Glomerular endothelial cell (primary cell): ENCODE results near the gene CALHM5. TPM values are rescaled to one million over a fixed set of nuclear protein-coding genes. Genes with fewer than 3 reads are reported as not detected.

Experiments used
- DNase-seq: peaks from one replicate; pipeline ENCODE4 v3.0.0-alpha.2; 2011; ENCODE audit warnings: low read depth, low spot score; ENCODE audit errors: extremely low read depth
- total RNA-seq: library from RNA; depleted of rRNA; stranded (reverse); fragments of >200 nt; gene quantifications from 2 replicates; pipeline ENCODE4 v1.2.3, GENCODE V29; 2015

Gene CALHM5
- total RNA-seq, 1 donor from 2014 or later, result 4.8 TPM

DNA sequence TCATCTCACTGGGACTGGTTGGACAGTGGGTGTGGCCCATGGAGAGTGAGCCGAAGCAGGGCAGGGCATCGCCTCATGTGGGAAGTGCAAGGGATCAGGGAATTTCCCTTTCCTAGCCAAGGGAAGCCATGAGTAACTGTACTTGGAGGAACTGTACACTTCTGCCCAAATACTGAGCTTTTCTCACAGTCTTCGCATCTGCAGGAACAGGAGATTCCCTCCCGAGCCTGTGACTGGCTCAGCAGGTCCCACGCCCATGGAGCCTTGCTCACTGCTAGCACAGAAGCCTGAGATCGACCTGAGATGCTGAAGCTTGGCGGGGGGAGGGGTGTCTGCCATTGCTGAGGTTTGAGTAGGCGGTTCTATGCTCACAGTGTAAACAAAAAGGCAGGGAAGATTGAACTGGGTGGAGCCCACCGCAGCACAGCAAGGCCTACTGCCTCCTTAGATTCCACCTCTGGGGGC, 10.4 kb upstream of the CALHM5 start:
- DNase-seq, result no peak

DNA sequence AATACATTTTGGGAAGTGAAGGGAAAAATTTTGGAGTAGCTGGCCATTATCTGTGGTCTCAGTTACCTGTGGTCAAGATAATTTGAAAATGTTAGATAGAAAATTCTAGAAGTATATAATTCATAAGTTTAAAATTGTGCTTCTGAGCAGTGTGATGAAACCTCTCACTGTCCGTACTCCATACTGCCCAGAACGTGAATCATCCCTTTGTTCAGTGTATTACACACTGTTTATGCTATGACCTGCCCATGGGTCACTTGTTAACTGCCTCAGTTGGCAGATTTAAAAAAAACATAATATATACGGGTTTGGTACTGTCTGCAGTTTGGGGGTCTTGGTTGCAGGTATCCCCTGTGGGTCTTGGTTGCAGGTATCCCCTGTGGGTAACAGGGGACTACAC, 4.1 kb upstream of the CALHM5 start:
- no peak for DNase-seq

DNA sequence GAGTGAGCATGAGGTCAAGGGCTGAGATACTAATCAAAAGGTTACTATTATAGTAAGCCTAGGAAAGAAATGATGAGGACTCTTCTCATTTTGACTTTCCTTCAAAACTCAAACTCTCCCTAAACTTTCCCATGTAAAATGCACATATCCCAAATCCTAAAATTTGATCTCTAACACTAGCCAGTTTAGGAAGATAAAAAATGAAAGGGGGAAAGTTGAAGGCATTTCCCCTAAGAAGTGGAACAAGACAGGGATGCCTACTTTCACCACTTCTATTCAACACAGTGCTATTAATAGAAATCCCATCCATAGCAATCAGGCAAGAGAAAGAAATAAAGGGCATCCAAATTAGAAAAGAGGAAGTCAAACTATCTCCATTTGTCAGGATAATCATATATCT, 2.9 kb upstream of the CALHM5 start:
- no peak for DNase-seq

DNA sequence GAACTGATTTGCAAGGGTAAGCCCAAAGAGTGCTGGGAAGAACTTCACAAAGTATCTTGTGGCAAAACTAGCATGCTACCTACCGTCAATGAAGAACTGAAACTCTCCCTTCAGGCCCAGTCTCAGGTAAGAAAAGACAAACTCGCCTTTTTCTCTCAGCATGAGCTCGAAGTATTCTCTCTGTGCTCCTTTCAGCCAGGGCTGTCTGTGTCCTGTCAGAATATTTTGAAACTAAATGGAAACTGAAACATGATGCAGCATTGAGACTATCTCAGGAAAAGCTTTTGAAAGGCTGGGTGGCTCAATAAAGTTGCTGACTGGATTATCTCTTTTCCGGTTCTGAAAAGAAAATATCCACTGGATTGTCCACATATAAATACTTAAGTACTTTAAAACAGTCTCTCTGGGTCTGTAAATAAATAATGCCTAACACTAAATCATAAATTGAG, 696 bp downstream of the CALHM5 start:
- no peak for DNase-seq

DNA sequence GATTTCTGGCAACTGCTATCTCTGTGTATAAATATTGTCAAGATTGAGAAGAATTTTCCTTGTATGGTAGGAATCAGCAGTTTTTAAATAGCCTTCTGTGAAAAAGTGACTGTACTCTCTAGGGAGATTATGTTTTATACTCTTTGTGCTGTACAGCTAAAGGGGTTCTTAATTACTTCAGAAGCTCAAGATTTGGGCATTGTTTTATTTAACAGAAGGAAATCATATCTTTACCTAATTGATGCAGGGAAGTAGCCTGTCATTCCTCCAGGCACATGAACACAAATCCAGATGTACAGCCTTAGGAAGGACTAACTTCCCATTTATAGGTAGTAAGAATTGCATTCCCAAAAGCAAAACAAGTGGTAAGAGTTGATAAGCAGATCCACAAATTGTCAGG, 1.3 kb downstream of the CALHM5 start:
- no peak for DNase-seq

DNA sequence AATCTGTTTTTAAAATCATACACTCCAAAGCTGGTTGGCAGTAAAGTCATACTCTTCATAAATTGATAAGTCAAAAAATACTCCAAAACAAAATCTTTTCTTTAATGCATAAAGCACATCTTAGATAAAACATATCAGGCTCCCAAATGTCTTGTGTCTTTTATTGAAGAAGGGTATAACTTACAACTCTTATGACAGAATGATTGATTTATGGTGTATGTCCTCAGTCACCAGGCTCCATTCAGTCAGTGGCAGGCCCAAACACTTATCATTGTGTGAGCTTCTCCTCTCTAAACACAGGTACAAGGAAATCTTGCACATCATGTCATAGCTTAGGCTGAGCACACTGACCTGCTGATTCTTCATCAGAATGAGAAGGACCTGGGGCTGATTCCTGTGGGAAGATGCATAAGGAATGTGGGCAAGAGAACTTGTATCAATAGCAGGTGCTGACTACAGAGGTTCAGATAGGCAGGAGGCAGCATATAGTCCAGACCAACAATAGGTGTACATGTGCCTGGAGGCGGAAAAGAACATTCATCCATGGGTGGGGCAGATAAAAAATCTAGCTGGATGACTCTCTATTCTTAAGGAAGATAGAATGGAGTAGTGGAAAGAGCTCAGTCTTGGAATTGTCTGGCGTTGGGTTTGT, 1.9 kb downstream of the CALHM5 start:
- DNase-seq, result no peak

DNA sequence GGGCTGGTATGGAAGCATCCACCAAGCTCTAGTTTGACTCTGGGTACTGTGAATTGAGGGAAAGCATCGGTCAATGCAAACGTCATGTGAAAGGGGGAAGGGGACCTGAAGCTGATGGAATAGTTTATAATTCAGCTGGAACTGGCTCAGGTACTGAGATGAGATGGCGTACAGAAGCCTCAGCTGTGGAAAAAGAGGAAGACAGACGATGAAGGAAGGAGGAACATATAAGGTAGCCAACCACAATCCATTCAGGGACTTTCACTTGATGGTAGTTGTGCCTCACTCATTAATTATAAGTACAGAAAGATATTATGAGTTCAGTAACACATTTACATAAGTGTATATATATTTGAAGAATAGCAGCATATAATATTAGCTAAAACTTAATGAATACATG, 2.7 kb downstream of the CALHM5 start:
- DNase-seq, result no peak

DNA sequence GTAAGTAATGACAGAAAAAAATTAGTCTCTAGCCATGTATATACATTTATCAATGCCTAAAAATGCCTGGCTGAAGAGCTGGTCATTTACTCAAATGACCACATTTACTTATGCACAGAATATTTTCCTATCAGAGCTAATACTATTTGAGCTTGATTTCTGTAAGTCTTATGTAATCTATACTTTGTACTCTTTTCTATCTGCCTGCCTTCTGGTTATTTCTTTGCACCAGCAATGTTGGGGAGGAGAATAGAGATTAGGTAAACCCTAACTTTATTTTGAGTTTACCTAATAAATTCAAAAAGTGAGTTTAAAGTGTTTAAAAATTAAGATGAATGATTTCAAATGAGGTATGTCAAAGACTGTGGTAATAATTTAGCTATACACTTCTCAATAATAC, 3.7 kb downstream of the CALHM5 start:
- no peak for DNase-seq

DNA sequence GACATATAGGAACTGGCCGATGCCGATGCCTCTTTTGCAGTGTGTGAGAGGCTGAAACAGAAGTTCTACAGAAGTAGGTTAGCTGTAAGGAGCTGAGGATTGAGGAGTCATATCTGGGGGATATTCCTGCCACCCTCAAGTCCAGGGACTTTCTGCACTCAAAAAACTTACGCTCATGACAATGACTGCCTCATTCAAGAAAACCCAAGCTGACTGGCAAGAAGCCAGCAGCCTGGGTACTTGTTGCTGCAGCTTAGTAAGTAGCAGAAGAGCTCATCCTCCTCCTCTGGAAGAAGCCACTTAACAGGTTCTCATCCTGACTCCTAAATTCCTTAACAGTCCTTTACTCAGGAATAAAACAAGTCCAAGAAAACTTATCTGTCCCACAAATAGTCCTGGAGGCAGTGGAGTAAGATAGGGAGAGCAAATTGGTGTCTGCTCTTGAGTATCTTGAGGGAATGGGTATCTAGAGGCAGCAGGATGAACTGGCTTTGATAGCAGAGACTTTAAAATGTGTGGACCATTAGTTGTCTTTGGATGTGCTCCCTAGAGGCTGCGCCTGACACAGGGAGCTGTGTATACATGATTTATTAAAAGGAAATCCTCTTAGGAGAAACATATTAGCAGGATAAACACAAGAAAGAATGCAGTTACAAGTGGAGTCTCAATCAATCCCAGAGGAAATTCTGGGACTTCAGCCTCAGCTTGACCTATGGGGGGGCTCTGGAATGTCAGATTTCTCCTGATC, 7.4 kb downstream of the CALHM5 start:
- no peak for DNase-seq

DNA sequence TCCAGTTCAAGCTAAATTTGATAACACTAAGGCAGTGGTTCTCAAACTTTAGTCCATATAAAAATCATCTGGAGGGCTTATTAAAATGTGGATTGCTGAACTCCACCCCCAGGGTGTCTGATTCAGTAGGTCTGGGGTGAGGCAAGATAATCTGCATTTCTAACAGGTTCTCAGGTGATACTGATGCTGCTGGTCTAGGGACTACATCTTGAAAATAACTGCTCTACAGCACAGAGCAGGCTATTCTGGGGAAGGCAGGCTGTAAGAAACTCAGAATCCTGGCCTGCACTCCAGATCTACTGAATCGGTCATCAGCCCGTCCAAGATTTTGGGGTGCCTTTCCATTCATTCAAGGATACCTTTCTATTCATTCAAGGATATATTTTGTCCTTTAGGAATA, 11.5 kb downstream of the CALHM5 start:
- DNase-seq, result no peak

DNA sequence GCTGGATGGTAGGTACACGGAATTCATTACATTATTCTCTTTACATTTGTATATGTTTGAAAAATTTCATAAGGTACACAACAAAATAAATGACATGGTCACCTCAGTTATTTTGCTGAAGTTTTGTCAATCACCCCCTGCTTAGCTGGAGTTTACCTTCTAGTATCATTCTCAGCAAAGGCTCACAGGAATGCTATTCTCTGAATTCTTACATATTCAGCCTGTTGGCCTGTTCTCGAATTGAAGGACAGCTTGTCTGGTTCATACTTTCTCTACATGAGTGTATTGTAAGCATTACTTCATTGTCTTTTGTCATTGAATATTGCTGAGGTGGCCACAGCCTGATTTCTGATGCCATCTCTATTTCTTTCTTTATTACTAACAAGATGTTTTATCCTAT, 12.8 kb downstream of the CALHM5 start:
- no peak for DNase-seq

DNA sequence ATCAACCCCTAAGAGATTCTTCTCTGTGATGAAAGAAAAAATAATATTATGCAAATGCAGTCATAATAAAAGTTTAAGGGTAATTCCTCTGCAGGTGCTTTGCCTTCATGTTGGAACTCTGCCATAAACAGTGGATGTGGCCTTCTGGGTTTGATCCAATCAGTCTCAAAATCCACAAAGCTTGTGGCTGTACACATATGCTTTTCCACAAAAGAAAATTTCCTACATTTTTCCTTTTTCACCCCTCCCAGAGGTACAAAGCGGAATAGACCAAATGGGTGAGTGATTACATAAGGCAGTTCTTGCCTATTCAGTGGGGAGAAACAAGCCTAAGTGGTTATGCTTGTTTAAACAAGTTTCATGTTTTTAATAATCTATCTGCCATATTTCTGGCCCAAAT, 16.7 kb downstream of the CALHM5 start:
- DNase-seq, result no peak

DNA sequence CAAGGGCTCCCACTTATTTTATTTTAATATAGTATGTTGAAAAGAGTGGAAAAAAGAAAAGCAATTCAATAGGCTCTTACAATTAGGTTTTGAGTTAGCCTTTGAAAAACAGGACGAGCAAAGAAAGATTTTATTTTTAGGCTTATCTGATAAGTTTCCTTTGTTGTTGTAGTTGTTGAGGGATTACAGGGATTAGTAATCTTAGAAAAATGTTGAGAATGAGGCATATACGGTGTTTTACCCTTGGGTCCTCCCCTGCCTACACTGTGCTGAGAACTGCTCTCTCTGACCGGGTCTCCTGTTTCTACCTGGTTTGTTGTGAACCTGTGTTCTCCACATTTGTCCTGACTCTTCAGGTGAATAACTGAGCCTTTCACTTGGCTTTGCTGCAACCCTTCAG, 17.3 kb downstream of the CALHM5 start:
- no peak for DNase-seq

DNA sequence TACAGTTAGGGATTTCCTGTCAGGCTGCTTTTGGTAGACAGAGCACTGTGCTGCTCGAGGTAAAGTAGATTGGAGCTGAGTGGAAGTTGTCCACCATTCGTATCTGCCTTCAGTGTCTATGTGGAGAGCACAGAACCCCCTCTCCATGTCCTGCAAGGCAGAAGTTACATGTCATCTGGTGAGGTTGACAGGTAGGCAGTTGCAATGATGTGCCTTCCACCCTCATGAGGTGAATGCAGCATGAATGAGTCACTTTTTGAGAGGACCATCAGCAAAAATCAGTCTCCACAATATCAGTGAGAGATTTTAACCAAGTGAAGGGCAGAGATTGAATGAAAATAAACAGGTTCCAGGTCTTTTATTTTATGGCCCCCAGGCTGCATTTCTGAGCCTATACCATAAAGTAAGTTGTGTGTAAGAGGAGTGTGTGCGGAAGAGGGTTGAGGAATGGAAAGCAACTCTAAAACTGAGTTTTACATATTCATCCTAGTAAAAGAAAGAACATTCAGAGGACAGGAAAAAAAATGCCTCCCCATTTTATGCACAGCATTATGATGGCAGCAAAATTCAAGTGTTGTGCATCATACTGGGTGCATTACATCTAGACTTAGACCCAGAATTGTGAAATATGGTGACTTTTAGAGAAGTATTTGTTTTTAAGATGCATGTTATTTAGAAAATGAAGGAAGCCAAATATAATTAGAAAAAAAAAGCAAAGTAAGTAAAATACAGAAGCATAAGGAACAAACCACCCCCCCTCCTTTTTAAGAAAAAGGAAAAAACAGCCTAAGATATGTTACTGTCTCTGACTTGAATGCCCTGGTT, 18.2 kb downstream of the CALHM5 start:
- no peak for DNase-seq

DNA sequence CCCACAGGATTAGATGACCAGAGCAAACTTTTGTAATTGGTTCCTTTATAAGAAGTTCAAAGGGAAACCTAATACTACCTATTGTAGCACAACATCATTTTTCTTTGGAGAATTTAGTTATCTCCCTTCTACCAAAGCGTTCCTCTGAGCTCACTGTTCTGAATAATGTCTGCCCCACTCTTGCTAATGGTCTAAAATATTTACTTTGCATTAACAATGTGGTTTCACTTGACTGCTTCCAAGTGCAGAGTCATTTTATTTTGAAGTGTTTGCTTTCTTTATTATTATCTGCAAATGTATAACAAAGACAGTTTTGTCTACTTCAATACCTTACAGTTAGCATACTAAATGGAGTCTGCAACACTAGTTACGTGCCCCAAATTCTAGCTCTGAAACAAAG, 19.0 kb downstream of the CALHM5 start:
- no peak for DNase-seq

DNA sequence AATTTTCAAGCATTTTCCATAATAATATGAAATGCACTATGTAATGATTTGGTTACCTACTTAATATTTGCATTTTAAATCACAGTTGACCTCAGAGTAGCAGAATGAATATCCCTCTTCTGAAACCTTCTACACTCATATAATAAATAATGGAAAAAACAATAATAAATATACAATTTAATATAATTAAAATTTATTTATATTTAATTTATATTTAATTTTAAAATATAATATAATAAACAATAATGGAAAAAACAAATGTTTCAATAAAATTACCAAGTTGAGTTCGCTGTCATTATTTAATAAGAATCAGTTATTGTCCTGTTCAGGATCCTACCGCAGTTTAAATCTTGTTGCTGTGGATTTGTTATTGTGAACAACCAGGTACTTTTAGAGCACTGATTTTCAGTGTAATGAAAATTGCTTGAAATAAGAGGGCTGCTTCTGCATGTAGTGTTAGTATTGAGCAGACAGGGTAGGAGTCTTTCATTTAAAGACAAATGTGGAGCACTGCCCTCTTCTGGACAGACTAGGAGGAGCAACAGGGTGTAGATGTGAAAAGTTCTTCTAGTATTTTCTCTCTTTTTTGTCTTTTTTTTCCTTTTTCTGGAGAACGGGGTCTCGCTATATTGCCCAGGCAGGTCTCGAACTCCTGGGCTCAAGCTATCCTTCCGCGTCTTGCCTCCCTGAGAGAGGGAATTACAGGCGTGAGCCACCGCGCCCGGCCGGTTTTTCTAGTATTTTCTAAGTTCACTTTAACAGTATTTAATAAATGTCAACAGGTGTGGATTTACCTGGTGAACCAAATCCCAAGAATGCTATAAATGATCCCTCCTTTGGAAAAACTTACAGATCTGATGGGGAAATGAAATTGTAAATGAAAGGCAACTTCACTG, 20.5 kb downstream of the CALHM5 start:
- DNase-seq, result peak; percentile 45

DNA sequence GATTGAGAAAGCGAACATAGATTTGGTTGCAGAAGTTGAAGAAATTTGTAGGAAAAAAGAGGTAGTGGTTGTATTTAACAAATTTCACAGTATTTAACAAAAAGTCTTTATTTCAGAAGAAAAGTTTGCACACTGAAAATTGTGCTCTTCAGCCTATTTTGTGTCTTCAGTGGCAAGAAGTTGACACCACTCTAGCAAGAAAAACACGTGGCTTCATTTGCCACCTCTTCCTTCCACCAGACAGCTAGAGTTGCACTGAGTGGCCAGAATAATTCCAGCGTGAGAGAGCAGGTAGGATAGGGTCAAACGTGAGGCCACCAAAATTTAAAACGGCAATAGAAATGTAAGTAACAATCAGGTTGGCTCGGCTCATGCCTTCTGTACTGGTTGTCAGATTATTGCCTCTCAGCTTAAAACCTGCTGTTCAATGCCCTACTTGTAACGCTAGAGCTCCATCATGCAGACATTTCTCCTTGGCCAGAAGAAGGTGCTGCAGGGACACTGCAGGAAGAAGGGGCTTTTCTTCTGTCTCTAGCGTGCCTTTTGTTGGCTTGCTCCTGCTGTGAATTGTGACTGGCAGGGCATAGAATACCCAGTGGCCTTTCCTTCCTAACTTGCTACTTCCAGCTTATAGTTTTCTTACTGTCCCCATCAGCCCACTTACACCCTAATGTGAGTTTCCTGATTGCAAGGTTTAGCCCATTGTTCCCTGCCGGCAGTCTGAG, 22.0 kb downstream of the CALHM5 start:
- no peak for DNase-seq

DNA sequence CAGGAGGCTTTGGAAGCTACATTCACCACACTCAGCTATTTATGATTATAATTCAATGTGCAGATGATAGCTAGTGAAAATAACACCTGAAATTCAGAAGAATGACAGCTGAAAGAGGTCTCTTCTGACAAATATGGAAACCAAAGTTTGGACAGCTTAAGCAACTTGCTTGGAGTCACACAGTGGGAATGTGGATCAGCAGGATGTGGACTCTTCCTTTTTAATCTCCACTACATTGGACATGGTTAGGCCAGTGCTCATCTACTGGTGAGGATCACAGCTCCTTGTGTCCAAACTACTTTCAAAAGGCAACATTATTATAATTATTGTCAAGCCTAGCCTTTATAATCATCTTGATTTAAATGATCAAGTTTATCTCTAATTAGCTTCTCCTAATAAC, 23.7 kb downstream of the CALHM5 start:
- no peak for DNase-seq

DNA sequence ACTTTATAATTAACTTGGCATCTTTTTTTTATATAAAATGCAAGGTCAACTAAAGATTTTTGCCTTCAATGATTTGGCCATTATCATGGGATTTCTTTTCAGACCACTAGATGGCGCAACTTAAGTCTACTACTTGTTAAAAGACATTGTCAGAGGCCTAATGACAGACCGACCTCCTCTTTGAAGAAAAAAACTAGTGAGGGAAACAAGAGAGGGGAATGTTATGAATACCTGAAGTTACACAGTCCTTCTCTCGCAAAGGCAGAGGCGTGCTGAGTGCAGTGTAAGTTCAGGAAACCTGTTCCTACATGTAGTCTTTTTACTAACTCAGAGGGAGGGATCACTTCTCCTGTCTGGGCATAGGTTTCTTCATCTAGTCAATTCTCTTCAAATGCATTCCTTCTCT, 24.8 kb downstream of the CALHM5 start:
- peak; percentile 62 for DNase-seq

DNA sequence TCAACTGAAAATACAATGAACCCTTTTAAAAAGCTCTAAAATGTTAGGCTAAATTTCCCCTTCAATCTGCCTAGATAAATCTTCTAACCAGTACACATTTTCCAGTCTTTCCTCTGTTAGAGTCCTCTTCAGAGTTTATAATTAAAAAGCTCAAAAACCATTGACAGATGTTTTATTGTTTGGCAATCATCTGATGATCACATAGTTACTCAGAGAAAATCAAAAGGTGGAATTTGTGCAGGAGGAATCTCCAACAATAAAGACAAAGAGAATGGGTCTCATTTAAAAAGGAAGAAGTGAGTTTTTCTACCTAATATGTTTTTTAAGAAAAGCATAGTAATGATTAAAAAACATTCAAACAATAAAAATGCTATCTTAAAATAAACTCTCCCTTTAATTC, 31.0 kb downstream of the CALHM5 start:
- DNase-seq, result no peak
